NCI-H2171 (cell line): ENCODE measurements around the gene SEC14L1.
"Not testable (repeated sequence)": the region's sequence is repeated elsewhere in the genome, so short reads cannot be mapped to it uniquely, and the experiment has no call there.

Experiments used
- DNase-seq: peaks from one replicate; lab custom pipeline; 2025; lab: John Stamatoyannopoulos, UW

The SEC14L1 gene

GRCh38 chr17:77237232-77238008 is 96.7 kb downstream of the SEC14L1 start:
- peak; percentile 44 for DNase-seq

- DNase-seq = no peak
Measured at GRCh38 chr17:77240976-77241375, 100.2 kb downstream of the SEC14L1 start.

GRCh38 chr17:77242118-77242851 is 101.5 kb downstream of the SEC14L1 start:
- no peak for DNase-seq

GRCh38 chr17:77245162-77245926 is 104.6 kb downstream of the SEC14L1 start:
- DNase-seq = no peak

GRCh38 chr17:77246110-77247047 is 105.6 kb downstream of the SEC14L1 start:
- DNase-seq = no peak

GRCh38 chr17:77247048-77247541 is 106.3 kb downstream of the SEC14L1 start:
- peak; percentile 76 for DNase-seq

- DNase-seq = no peak
Measured at GRCh38 chr17:77247609-77248008, 106.8 kb downstream of the SEC14L1 start.

GRCh38 chr17:77248216-77249114 is 107.7 kb downstream of the SEC14L1 start:
- DNase-seq = no peak

- no peak for DNase-seq
Measured at GRCh38 chr17:77251622-77252183, 110.9 kb downstream of the SEC14L1 start.

- DNase-seq = not testable (repeated sequence)
Measured at GRCh38 chr17:77252306-77252705, 111.5 kb downstream of the SEC14L1 start.

- DNase-seq = no peak
Measured at GRCh38 chr17:77253611-77254051, 112.9 kb downstream of the SEC14L1 start.

GRCh38 chr17:77254951-77255825 is 114.4 kb downstream of the SEC14L1 start:
- no peak for DNase-seq

- DNase-seq = not testable (repeated sequence)
Measured at GRCh38 chr17:77255970-77256369, 115.2 kb downstream of the SEC14L1 start.

GRCh38 chr17:77256710-77257109 is 115.9 kb downstream of the SEC14L1 start:
- DNase-seq = no peak

GRCh38 chr17:77257169-77257568 is 116.4 kb downstream of the SEC14L1 start:
- DNase-seq = no peak

GRCh38 chr17:77257596-77258458 is 117.1 kb downstream of the SEC14L1 start:
- DNase-seq = no peak

- DNase-seq = no peak
Measured at GRCh38 chr17:77258638-77259037, 117.9 kb downstream of the SEC14L1 start.
